ENCODE results near the gene LYPD1.
"Not testable (repeated sequence)": the region's sequence is repeated elsewhere in the genome, so short reads cannot be mapped to it uniquely, and the experiment has no call there.

The LYPD1 gene, protein sequence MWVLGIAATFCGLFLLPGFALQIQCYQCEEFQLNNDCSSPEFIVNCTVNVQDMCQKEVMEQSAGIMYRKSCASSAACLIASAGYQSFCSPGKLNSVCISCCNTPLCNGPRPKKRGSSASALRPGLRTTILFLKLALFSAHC

DNA sequence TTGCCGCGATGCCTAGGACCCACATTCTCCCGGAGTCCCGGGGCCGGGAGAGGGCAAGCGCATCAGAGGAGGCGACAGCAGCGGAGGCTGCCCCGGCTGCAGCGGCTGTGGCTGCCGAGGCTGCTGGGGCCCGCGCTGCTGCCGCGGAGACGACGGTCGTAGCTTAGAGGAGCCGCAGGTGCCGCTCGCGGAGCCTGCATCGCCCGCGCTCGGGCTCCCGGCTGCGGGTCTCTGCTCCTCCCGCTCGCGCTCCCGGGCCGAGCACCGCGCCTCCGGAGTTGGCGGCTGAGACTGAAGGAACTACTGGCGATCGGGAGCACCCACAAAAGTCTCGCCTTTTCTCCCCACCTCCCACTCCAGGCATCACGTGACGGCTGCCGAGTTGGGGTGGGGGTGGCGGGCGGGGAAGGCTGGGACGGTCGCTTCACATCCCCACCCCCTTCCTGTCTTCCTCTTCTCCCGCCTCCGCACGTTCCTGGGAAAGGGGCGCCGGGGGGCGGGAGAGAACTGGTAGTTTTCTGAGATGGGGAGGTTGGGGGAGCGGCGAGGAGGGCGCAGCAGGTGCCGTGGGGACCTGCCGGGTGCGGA lies at the start of gene LYPD1:
LYPD1 (minus strand) TSS at position 298 of the 588 bp plus-strand sequence; CDS start at position 25, 273 bp downstream.
- H3K4me3 Mint-ChIP-seq: peak within 1 kb of the TSS in 1 of 2 donors; percentile 27
- H3K9me3 Mint-ChIP-seq: peaks cover 0 to 8% of the 10 kb centered on the region in 2 donors
- ATAC-seq (no peak), DNase-seq (no peak)
- no peak within 1 kb of the TSS for H3K27ac Mint-ChIP-seq
- H3K27me3 Mint-ChIP-seq: peaks cover 45% of the 10 kb centered on the region
- peaks cover 6% of the 10 kb centered on the region for H3K4me1 Mint-ChIP-seq

DNA sequence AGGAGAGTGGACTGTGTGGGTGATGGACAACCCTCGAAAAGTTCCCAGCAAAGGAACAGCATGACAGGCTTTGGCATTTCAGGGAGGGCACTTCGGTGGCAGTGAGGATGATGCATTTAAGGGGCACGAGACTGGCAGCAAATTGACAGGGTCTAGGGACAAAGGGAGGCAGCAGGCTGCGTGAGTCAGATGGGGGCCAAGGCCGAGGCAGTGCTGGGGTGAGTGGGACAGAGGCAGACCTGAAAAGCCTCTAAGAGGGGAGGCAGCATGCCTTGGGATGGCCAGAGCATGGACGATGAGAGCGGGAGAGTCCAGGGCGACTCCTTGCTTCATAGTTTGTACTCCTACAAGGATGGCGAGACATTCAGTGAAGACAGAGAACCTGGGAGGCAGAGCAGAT lies 49.5 kb upstream of the LYPD1 start:
- ATAC-seq (no peak), DNase-seq (no peak)
- Mint-ChIP-seq H3K9me3 (peaks cover 4 to 14% of the 10 kb centered on the region in 2 donors), H3K4me1 (no peaks in the 10 kb centered on the region), H3K4me3 (no peak overlapping the region), H3K27me3 (no peaks in the 10 kb centered on the region), H3K27ac (peak overlapping the region in 1 of 2 donors; percentile 65)

DNA sequence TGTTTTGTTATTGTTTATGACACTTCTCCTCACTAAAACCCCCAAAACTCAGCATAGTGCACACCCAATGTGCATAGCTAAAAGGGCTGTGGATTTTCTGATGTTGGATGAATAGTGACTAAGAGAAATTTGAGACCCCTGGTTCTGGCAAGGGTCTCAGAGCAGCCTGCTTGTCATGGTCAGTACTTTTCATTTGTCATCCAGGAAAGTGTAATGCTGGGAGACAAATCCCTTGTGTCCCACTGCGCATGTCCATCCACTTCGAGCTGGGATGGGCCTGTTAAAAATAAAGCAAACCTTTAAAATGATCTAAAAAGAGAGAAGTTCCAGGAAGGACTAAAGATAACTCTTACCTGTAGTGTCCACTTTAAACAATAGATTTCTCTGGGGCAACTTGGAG lies 46.9 kb upstream of the LYPD1 start:
- no peak for ATAC-seq
- H3K4me1 Mint-ChIP-seq: no peaks in the 10 kb centered on the region
- no peak overlapping the region for H3K27ac Mint-ChIP-seq
- no peak for DNase-seq
- peaks cover 0 to 14% of the 10 kb centered on the region in 2 donors for H3K9me3 Mint-ChIP-seq
- no peaks in the 10 kb centered on the region for H3K27me3 Mint-ChIP-seq
- H3K4me3 Mint-ChIP-seq: no peak overlapping the region

DNA sequence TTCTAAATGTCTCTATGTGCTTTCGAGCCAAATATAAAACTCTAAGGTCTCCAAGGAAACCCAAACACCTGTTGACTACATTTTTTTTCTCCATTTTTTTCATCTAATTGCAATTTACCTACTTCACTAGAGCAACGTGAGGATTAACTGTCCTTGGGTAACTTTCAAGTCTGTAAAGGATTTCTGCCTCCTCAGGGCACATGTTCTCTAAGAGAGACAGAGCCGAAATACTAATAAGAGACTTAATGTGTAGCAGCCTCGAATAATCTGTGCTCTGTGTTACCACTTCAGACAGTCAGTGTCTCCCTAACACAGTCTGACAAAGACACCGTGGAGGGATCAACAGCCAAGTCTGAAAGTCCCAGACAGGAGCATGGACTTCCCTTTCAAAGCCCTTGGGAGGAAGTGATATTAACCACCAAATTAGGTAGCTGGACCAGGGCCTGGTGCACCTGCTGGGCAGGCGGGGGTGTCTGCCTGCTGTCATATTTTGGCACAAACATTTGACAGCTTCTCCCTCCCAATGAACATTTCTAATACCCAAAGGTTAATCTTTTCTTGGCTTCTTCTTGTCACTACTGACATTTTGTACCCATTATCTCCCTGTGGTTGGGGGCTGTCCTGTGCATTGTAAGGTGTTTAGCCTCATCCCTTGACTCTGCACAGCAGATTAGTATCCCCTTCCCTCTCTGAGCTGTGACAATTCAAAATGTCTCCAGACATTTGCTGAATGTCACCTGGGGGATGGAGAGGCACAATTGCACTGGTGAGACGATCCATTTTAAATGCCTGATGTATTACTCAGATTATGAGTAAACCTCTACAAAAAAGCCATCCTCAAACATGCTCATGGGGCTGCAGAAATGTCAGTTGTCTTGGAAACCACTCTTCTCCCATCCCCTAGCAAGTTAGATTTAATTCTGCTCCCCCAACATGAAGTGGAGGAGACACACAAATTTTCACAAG lies 45.7 kb upstream of the LYPD1 start:
- Mint-ChIP-seq H3K4me3 (no peak overlapping the region), H3K27ac (no peak overlapping the region), H3K4me1 (no peaks in the 10 kb centered on the region), H3K27me3 (no peaks in the 10 kb centered on the region), H3K9me3 (peaks cover 0 to 14% of the 10 kb centered on the region in 2 donors)
- no peak for ATAC-seq
- no peak for DNase-seq

DNA sequence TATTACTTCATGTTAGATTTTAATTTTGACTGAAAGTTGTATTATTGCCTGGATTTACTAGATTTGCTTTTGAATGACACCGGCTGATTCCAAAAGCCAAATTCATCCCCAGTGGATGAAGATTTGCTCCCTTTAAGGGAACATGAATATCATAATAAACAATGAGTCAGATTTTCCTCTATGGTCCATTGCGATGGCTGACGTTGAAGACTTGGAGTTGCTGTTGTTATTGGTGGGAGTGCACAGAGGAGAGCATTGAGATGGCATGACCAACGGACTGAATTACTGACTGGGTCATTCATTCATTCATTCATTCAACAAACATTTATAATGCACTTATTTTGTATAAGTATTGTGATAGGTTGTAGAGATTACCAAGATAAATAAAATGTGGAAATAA lies 33.4 kb upstream of the LYPD1 start:
- Mint-ChIP-seq H3K9me3 (peaks cover 0 to 5% of the 10 kb centered on the region in 2 donors), H3K27me3 (no peaks in the 10 kb centered on the region), H3K27ac (no peak overlapping the region), H3K4me3 (no peak overlapping the region), H3K4me1 (no peaks in the 10 kb centered on the region)
- ATAC-seq: no peak
- DNase-seq: no peak

DNA sequence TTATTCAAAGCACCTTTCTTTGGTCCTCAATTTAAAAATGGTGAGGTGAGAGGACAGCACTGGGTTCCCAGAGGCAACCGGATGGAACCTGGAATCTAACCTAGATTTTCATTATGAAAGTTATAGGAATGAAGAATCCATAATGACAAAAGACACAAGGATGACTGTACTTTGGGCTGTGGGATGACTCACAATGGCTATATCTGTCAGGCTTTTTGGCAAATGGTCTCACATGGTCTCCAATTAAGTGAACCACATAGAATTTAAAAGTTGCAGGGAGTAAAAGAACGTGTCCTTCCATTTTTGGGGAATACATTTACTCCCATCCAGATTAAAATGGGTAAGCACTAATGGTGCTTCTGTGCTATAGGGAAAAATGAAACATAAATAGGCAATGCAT lies 31.8 kb upstream of the LYPD1 start:
- Mint-ChIP-seq H3K4me3 (no peak overlapping the region), H3K4me1 (no peaks in the 10 kb centered on the region), H3K9me3 (peaks cover 0 to 5% of the 10 kb centered on the region in 2 donors), H3K27ac (no peak overlapping the region), H3K27me3 (no peaks in the 10 kb centered on the region)
- no peak for DNase-seq
- no peak for ATAC-seq

DNA sequence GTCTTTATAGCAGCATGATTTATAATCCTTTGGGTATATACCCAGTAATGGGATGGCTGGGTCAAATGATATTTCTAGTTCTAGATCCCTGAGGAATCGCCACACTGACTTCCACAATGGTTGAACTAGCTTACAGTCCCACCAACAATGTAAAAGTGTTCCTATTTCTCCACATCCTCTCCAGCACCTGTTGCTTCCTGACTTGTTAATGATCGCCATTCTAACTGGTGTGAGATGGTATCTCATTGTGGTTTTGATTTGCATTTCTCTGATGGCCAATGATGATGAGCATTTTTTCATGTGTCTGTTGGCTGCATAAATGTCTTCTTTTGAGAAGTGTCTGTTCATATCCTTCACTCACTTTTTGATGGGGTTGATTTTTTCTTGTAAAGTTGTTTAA lies 29.8 kb upstream of the LYPD1 start:
- not testable (repeated sequence) for H3K27me3 Mint-ChIP-seq, H3K27ac Mint-ChIP-seq, ATAC-seq, H3K4me3 Mint-ChIP-seq, H3K4me1 Mint-ChIP-seq, DNase-seq, H3K9me3 Mint-ChIP-seq

DNA sequence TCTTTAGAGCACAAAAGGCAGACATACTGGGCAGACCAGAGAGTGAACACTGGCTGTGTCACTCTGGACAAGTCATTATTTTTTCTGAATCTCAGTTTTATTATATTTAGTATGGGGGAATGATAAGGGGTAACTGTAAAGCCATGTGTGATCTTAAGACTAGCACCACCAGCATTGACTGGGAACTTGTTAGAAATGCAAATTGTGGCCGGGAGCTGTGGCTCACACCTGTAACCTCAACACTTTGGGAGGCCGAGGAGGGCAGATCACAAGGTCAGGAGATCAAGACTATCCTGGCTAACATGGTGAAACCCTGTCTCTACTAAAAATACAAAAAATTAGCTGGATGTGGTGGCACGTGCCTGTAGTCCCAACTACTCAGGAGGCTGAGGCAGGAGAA lies 28.3 kb upstream of the LYPD1 start:
- not testable (repeated sequence) for H3K27me3 Mint-ChIP-seq, H3K27ac Mint-ChIP-seq

DNA sequence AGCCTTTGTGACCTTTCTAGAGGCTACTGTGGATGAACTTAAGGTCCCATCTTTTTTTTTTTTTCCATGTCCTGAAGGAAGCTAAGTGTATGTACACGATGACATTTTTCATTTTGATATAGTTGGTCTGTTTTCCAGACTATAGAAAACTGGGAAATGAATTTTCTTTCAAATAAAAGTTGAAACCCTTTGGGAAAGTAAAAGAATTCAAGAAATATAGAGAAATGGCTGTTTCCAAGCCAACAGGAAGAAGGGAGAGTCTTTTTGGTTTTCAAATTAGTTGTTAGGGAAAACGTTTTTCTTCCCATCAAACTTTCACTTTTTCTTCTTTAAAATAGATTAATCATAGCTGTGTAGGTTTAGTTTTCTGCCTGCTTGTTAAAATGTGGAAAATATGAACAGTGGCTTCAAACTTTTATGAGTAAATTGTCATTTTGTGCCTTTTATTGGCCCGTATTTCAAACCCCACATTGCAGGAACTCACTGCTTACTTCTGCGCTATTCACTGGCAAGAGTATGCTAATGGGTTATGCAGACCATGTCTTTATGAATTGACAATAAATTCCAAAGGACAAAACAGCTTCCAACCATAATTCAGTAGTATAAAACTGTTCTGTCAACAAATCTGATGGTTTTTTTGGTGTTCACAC lies 27.7 kb upstream of the LYPD1 start:
- DNase-seq (no peak), ATAC-seq (no peak)
- H3K4me1 Mint-ChIP-seq: no peaks in the 10 kb centered on the region
- H3K9me3 Mint-ChIP-seq: peaks cover 0 to 11% of the 10 kb centered on the region in 2 donors
- no peaks in the 10 kb centered on the region for H3K27me3 Mint-ChIP-seq
- no peak overlapping the region for H3K27ac Mint-ChIP-seq
- no peak overlapping the region for H3K4me3 Mint-ChIP-seq

More for the DNA sequence above, 28.3 kb upstream of the LYPD1 start:
- ATAC-seq, DNase-seq, H3K9me3 Mint-ChIP-seq, H3K4me3 Mint-ChIP-seq, H3K4me1 Mint-ChIP-seq: not testable (repeated sequence)

DNA sequence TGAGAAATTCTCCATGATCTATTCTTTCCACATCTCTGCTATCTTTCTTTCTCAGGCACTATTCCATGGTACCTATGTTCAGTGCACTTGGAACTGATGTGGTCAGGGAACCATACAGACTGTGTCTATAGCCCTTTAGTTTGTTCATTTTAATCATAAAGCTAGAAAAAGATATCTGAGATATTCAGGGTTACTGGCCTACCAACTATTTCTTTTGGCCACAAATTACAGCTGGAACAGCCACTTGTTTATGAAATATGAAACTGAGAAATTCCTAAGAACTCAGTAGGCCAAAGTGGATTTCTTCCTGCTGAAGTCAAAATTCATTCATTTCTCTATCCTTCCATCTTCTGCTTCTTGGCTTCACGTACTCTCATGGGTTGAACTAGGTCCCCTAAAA lies 22.8 kb upstream of the LYPD1 start:
- Mint-ChIP-seq H3K4me3 (no peak overlapping the region), H3K27me3 (no peaks in the 10 kb centered on the region), H3K27ac (no peak overlapping the region), H3K9me3 (peaks cover 6 to 7% of the 10 kb centered on the region in 2 donors), H3K4me1 (no peaks in the 10 kb centered on the region)
- no peak for DNase-seq
- no peak for ATAC-seq

DNA sequence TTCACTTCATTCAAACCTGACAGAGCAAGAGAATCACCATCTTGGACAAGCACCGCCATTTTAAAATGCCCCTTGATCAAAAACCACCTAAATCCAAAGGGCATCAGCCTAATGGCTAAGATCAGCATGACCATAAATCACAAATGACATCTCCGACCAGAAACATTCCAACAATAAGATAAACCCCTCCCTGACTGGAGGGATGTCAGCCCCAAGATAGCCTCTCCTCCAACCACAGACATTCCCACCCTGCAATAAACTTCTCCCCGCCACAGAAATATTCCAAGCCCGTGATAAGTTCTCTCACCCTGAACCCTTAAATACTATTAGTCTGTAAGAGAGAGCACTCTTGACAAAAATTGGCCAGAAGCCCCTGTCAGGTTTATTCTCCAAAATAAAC lies 21.6 kb upstream of the LYPD1 start:
- Mint-ChIP-seq H3K27me3 (no peaks in the 10 kb centered on the region), H3K4me1 (no peaks in the 10 kb centered on the region), H3K27ac (no peak overlapping the region), H3K4me3 (no peak overlapping the region), H3K9me3 (peaks cover 6 to 7% of the 10 kb centered on the region in 2 donors)
- DNase-seq (no peak), ATAC-seq (no peak)

DNA sequence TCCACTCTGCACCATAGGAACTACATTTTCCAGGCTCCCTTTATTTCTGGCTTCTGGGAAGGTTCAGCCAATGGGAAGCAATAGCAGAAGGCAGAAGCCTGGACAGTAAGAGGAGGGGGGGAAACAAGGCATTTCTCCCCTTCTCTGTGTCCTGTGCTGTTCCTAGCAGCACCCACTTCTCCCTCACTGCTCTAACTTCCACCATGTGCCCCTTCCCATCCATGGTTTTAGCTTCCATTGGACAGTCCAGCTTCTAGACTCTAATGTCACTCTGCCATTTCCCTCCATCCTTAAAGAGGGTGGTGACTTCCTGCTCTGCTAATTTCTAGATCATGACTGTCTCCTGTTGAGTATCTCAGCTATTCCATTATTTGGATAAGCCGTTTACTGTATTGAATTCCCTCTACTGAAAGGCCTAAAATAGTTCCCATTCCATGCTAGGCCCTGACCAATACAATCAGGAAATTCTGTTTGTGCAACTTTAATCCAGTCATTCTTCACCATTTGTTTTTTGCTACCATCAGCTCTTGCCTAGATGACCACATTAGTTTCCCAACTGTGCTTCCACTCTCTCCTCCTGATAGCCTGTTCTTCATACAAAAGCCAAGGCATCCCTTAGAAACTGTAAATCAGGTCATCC lies 20.8 kb upstream of the LYPD1 start:
- ATAC-seq (no peak), DNase-seq (no peak)
- Mint-ChIP-seq H3K4me3 (no peak overlapping the region), H3K27ac (no peak overlapping the region), H3K27me3 (no peaks in the 10 kb centered on the region), H3K9me3 (peaks cover 6 to 7% of the 10 kb centered on the region in 2 donors), H3K4me1 (no peaks in the 10 kb centered on the region)

DNA sequence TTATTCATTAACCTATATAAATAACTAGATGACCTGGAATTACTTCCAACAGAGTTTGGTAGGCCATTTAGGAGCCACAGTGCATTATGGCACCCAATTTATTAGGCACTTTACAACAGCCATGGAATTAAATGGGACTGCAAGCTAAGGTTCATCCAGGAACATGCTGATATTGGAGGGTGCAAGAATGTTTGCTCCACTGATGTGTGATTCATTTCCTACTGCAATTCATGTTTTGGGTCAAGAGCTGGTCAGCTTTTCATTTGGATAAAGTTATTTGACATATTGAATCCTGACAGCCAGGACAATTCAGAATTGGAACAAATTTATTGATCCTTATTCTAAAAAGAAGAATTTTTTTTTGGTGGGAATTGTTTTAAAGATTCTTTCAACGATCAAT lies 11.8 kb upstream of the LYPD1 start:
- Mint-ChIP-seq H3K4me3 (no peak overlapping the region), H3K9me3 (no peaks in the 10 kb centered on the region), H3K4me1 (no peaks in the 10 kb centered on the region), H3K27ac (no peak overlapping the region), H3K27me3 (no peaks in the 10 kb centered on the region)
- ATAC-seq (no peak), DNase-seq (no peak)

DNA sequence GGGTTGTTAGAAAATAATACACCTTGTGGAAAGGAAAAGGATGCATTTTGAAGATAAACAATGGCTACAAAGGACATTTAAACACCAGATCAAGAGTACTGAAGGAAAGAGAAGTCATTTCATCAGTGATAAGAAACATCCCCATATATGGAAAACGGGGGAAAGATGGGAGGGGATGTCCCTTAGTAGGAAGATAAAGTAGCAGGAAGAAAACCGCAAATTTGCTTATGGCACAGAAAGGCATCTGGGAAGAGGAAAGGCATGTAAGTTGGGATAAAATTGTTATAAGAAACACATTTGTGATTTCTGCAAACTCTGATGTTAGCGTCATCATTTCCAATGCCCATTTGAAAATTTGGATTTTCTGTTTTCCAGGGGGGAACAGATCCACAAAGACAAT lies 10.5 kb upstream of the LYPD1 start:
- no peak for ATAC-seq
- H3K9me3 Mint-ChIP-seq: no peaks in the 10 kb centered on the region
- H3K4me1 Mint-ChIP-seq: no peaks in the 10 kb centered on the region
- no peak overlapping the region for H3K4me3 Mint-ChIP-seq
- DNase-seq: no peak
- peaks cover 1% of the 10 kb centered on the region for H3K27me3 Mint-ChIP-seq
- no peak overlapping the region for H3K27ac Mint-ChIP-seq

DNA sequence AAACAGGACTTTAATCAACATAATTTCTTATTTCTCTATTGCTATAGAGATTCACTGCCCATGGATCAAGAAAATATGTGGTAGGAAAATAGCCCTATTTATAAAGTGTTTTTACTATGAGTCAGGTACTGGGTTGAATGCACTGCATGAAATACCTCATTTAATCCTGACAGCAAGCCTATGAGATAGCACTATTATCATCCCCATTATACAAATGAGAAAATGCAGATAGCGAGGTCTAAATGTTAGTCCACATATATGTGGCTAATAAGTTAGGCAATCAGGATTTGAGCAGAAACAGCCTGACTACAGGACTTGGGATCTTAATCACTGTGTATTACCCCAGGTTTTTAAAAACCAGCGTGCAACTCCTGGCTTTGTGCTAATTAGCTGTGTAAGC lies 8.5 kb upstream of the LYPD1 start:
- no peak for ATAC-seq
- Mint-ChIP-seq H3K9me3 (no peaks in the 10 kb centered on the region), H3K4me1 (no peaks in the 10 kb centered on the region), H3K27me3 (peaks cover 8% of the 10 kb centered on the region), H3K4me3 (no peak overlapping the region), H3K27ac (no peak overlapping the region)
- no peak for DNase-seq

Measured in stimulated activated naive CD8-positive, alpha-beta T cell treated with anti-CD3 and anti-CD28 coated beads, Interleukin-15, amount 100 ng/mL, for 72 hours (primary cell).